ENCODE data around the gene ITIH1.

- TF ChIP-seq CTCF (IDR thresholded peaks at IDR 0.05) (no peak), POLR2A (IDR thresholded peaks at IDR 0.05) (no peak)
Measured at GRCh38 chr3:52791928-52792327, 14.5 kb downstream of the ITIH1 start.
